Suprapubic skin (tissue), 3 donors: Measurements from ENCODE around the gene BTN2A1.

ENCODE experiments used
- CTCF ChIP-seq, 2 donors: fragments of 200-600 bp in 1 of 2; fragments of 450-650 bp in 1 of 2; sonication (generic) in 1 of 2; IDR thresholded peaks; one replicate each; pipeline ENCODE4 v1.5.1; 2016 to 2019; ENCODE audit warnings: antibody characterized with exemption in 2 of 2, mild to moderate bottlenecking in 1 of 2, moderate library complexity in 1 of 2
- POLR2A ChIP-seq, 2 donors: fragments of 450-650 bp; IDR thresholded peaks; one replicate each; pipeline ENCODE4 v1.6.1; 2017; ENCODE audit warnings: antibody characterized with exemption in 2 of 2, mild to moderate bottlenecking in 2 of 2, moderate library complexity in 2 of 2

GRCh38 chr6:26478100-26478984 is 20.6 kb downstream of the BTN2A1 start:
- TF ChIP-seq CTCF (IDR thresholded peaks at IDR 0.05) (no peak), POLR2A (IDR thresholded peaks at IDR 0.05) (no peak)
